OCI-LY1 (cell line): ENCODE data around the gene CHN1.

Experiments
- H2AFZ ChIP-seq: fragments of 200-600 bp; sonication (generic), shearing (Covaris generic); 2 replicates; pipeline ENCODE4 v1.6.0; 2014; ENCODE audit warnings: antibody characterized with exemption, mild to moderate bottlenecking, low read length
- H3F3A ChIP-seq: fragments of 200-600 bp; sonication (generic), shearing (Covaris generic); 2 replicates; pipeline ENCODE4 v1.6.0; 2014; ENCODE audit warnings: mild to moderate bottlenecking, antibody characterized with exemption, low read length, moderate library complexity; ENCODE audit not compliant: insufficient read depth
- H3K27ac ChIP-seq: fragments of 200-600 bp; sonication (generic); 2 replicates; pipeline ENCODE4 v1.5.1; 2014; ENCODE audit warnings: low read length, mixed run types, mild to moderate bottlenecking, low read depth; ENCODE audit not compliant: poor library complexity, severe bottlenecking
- H3K27me3 ChIP-seq: fragments of 200-600 bp; sonication (generic); 2 replicates; pipeline ENCODE4 v1.6.0; 2014; ENCODE audit warnings: antibody characterized with exemption, mild to moderate bottlenecking, low read length, moderate library complexity; ENCODE audit not compliant: insufficient read depth
- H3K36me3 ChIP-seq: fragments of 200-600 bp; sonication (generic); 2 replicates; pipeline ENCODE4 v1.6.1; 2014; ENCODE audit warnings: mild to moderate bottlenecking, antibody characterized with exemption, low read length, moderate library complexity, mixed read lengths; ENCODE audit not compliant: insufficient read depth
- H3K4me1 ChIP-seq: fragments of 200-600 bp; sonication (generic); 2 replicates; pipeline ENCODE4 v1.5.1; 2014; ENCODE audit warnings: mild to moderate bottlenecking, low read length, moderate library complexity; ENCODE audit not compliant: insufficient read depth, severe bottlenecking
- H3K4me2 ChIP-seq: fragments of 200-600 bp; sonication (generic), shearing (Covaris generic); 2 replicates; pipeline ENCODE4 v1.6.1; 2014; ENCODE audit warnings: low read length
- H3K4me3 ChIP-seq: fragments of 200-600 bp; sonication (generic); 2 replicates; pipeline ENCODE4 v1.5.1; 2014; ENCODE audit warnings: low read length, low read depth, mild to moderate bottlenecking, mixed read lengths; ENCODE audit not compliant: poor library complexity, severe bottlenecking
- H3K79me2 ChIP-seq: fragments of 200-600 bp; shearing (Covaris generic); 2 replicates; pipeline ENCODE4 v1.6.1; 2016; ENCODE audit warnings: mixed run types, low read length, mixed read lengths; ENCODE audit not compliant: insufficient read depth
- H3K9ac ChIP-seq: fragments of 200-600 bp; sonication (generic), shearing (Covaris generic); 2 replicates; pipeline ENCODE4 v1.6.1; 2014; ENCODE audit warnings: mild to moderate bottlenecking, low read length, mixed read lengths
- H3K9me2 ChIP-seq: fragments of 200-600 bp; sonication (generic), shearing (Covaris generic); 2 replicates; pipeline ENCODE4 v1.6.1; 2014; ENCODE audit warnings: low read depth, mild to moderate bottlenecking, low read length, mixed read lengths
- H3K9me3 ChIP-seq: fragments of 200-600 bp; shearing (Covaris generic); 2 replicates; pipeline ENCODE4 v1.6.1; 2014; ENCODE audit warnings: low read length, mixed read lengths
- H4K20me1 ChIP-seq: fragments of 200-600 bp; sonication (generic), shearing (Covaris generic); 2 replicates; pipeline ENCODE4 v1.6.0; 2016; ENCODE audit warnings: mild to moderate bottlenecking, low read length; ENCODE audit not compliant: insufficient read depth
- CTCF ChIP-seq: fragments of 200-600 bp; sonication (generic), shearing (Covaris generic); IDR thresholded peaks from 2 replicates; pipeline ENCODE4 v1.5.1; 2017; ENCODE audit warnings: mild to moderate bottlenecking, antibody characterized with exemption, low read length, moderate library complexity, mixed read lengths
- EZH2 ChIP-seq: fragments of 200-600 bp; sonication (generic), shearing (Covaris generic); IDR thresholded peaks from 2 replicates; pipeline ENCODE4 v1.8.0; 2017; ENCODE audit warnings: borderline replicate concordance, mixed run types, mild to moderate bottlenecking, antibody characterized with exemption, low read length, moderate library complexity, mixed read lengths

The CHN1 gene

GRCh38 chr2:174965992-174966744 is 39.0 kb downstream of the CHN1 start:
- no peaks in the 10 kb centered on the region for H3K4me1 ChIP-seq
- H2AFZ ChIP-seq = no peak overlapping the region
- no peak overlapping the region for H3K4me2 ChIP-seq
- no peak overlapping the region for H3K9ac ChIP-seq
- H4K20me1 ChIP-seq = no peaks in the 10 kb centered on the region
- H3F3A ChIP-seq = no peaks in the 10 kb centered on the region
- no peaks in the 10 kb centered on the region for H3K36me3 ChIP-seq
- no peaks in the 10 kb centered on the region for H3K9me2 ChIP-seq
- no peak overlapping the region for H3K27ac ChIP-seq
- H3K27me3 ChIP-seq = no peaks in the 10 kb centered on the region
- H3K9me3 ChIP-seq = no peaks in the 10 kb centered on the region
- no peak overlapping the region for H3K4me3 ChIP-seq
- TF ChIP-seq EZH2 (no peak), CTCF (no peak)
- H3K79me2 ChIP-seq = no peaks in the 10 kb centered on the region

- no peaks in the 10 kb centered on the region for H3K9me3 ChIP-seq
- H3K4me1 ChIP-seq = no peaks in the 10 kb centered on the region
- H3K79me2 ChIP-seq = no peaks in the 10 kb centered on the region
- TF ChIP-seq CTCF = no peak
- no peak for TF ChIP-seq EZH2
- H2AFZ ChIP-seq = no peak overlapping the region
- no peak overlapping the region for H3K9ac ChIP-seq
- no peaks in the 10 kb centered on the region for H4K20me1 ChIP-seq
- H3K27ac ChIP-seq = no peak overlapping the region
- H3K4me2 ChIP-seq = no peak overlapping the region
- H3F3A ChIP-seq = no peaks in the 10 kb centered on the region
- no peaks in the 10 kb centered on the region for H3K9me2 ChIP-seq
- no peak overlapping the region for H3K4me3 ChIP-seq
- H3K36me3 ChIP-seq = no peaks in the 10 kb centered on the region
- H3K27me3 ChIP-seq = no peaks in the 10 kb centered on the region
These were observed 39.6 kb downstream of the CHN1 start for GRCh38 chr2:174965551-174965950.

GRCh38 chr2:174964404-174964803 is 40.8 kb downstream of the CHN1 start:
- TF ChIP-seq EZH2 = no peak
- no peak for TF ChIP-seq CTCF
- Histone ChIP-seq H3K4me3 (no peak overlapping the region), H2AFZ (no peak overlapping the region), H3K79me2 (no peaks in the 10 kb centered on the region), H3K27me3 (no peaks in the 10 kb centered on the region), H3K9me3 (no peaks in the 10 kb centered on the region), H4K20me1 (no peaks in the 10 kb centered on the region), H3K27ac (no peak overlapping the region), H3K4me1 (no peaks in the 10 kb centered on the region), H3K9ac (no peak overlapping the region), H3K9me2 (no peaks in the 10 kb centered on the region), H3F3A (no peaks in the 10 kb centered on the region), H3K4me2 (no peak overlapping the region), H3K36me3 (no peaks in the 10 kb centered on the region)
